ENCODE measurements around the gene C1orf159. TPM values are rescaled to one million over a fixed set of nuclear protein-coding genes. Genes with fewer than 3 reads are reported as not detected.

Gene C1orf159
- total and polyA plus RNA-seq, 9 of the 15 experiments (the other 6 are each of a cell fraction or from before 2014, with no cell fraction given) = 0.28 to 54.9 (median 10.6) TPM

DNA sequence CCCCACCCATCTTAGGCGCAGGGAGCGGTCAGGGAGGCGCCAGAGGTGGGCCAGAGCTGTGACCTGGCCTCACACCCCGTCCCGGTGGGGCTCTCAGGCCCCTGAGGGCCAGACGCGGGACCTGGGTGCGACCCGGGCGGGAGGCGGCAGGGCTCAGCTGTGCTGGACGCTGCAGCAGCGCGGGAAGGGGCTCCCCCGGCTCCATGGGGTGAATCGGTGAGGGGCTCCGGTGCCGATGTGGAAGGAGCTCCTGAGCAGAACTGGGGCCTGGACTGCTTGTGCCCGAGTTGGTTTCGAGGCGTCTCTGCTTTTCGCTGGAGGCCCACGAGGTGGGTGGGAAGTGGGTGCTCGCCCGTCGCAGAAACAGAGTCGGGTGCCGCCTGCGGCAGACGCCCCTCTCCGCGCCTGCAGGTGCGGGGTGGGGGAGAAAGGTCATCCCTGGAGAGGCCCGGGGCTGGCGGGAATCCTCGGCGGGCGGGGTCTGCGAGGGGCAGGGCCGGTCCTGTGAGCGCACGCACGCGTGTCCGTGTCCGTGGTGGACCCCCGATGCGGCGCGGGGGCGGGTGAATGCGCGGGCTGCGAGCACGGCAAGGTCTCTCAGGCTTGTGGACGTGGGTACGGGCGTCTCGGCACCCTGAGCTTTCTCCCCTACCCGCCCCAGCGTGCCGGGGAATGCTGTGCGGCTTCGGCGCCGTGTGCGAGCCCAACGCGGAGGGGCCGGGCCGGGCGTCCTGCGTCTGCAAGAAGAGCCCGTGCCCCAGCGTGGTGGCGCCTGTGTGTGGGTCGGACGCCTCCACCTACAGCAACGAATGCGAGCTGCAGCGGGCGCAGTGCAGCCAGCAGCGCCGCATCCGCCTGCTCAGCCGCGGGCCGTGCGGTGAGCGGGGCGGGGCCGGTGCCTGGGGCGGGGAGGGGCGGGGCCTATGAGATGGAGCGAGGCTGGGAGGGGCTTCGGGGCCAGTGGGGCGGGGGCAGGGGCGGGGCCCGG, 75.6 kb downstream of the C1orf159 start (continued):
- TF ChIP-seq ZBTB17 (CRISPR knock-in tag; IDR thresholded peaks at IDR 0.05) = 0 out of 2 replicates have a peak, but pooled peaks have one; percentile 55
- TF ChIP-seq L3MBTL2 (IDR thresholded peaks at IDR 0.05) = 0 out of 2 replicates have a peak, but pooled peaks have one; percentile 56
- TF ChIP-seq GATAD2A (IDR thresholded peaks at IDR 0.05) = peak; percentile 65; the same call in 1 of the 2 replicates
- TF ChIP-seq PHF20 (IDR thresholded peaks at IDR 0.05; ENCODE audit: partially characterized antibody) = peak; percentile 41
- TF ChIP-seq RHOXF2B (CRISPR knock-in tag; conservative IDR thresholded peaks at IDR 0.05) = 0 out of 2 replicates have a peak, but pooled peaks have one; percentile 47
- TF ChIP-seq ZC3H8 (IDR thresholded peaks at IDR 0.05) = no peak
- TF ChIP-seq, protein P1, sequence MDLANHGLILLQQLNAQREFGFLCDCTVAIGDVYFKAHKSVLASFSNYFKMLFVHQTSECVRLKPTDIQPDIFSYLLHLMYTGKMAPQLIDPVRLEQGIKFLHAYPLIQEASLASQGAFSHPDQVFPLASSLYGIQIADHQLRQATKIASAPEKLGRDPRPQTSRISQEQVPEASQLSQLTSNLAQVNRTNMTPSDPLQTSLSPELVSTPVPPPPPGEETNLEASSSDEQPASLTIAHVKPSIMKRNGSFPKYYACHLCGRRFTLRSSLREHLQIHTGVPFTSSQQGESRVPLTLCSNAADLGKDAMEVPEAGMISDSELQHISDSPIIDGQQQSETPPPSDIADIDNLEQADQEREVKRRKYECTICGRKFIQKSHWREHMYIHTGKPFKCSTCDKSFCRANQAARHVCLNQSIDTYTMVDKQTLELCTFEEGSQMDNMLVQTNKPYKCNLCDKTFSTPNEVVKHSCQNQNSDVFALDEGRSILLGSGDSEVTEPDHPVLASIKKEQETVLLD (IDR thresholded peaks at IDR 0.05) = peak; percentile 35; the same call in 1 of the 2 replicates
- TF ChIP-seq SAFB (IDR thresholded peaks at IDR 0.05; ENCODE audit: borderline replicate concordance, low read depth, low read length) = peak; percentile 97
- peak; percentile 53; the same call in 1 of the 2 replicates for TF ChIP-seq MYNN (IDR thresholded peaks at IDR 0.05)
- TF ChIP-seq MYNN (CRISPR knock-in tag; IDR thresholded peaks at IDR 0.05) = no peak
- 0 out of 3 replicates have a peak, but pooled peaks of 1 of the 2 experiments have one; percentile 37 for TF ChIP-seq CBX3 (IDR thresholded peaks at IDR 0.05; ENCODE audit: borderline replicate concordance in 1 of 2, low read length in 2 of 2)
- TF ChIP-seq JUN (IDR thresholded peaks at IDR 0.05; ENCODE audit: borderline replicate concordance, low read depth, low read length) = peak; percentile 29; the same call in 1 of the 2 replicates
- no peak for TF ChIP-seq JUN (CRISPR knock-in tag; IDR thresholded peaks at IDR 0.05; ENCODE audit: borderline replicate concordance)
- TF ChIP-seq, protein P2, sequence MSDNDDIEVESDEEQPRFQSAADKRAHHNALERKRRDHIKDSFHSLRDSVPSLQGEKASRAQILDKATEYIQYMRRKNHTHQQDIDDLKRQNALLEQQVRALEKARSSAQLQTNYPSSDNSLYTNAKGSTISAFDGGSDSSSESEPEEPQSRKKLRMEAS (CRISPR knock-in tag; IDR thresholded peaks at IDR 0.05) = peak; percentile 80
- TF ChIP-seq, protein P3, sequence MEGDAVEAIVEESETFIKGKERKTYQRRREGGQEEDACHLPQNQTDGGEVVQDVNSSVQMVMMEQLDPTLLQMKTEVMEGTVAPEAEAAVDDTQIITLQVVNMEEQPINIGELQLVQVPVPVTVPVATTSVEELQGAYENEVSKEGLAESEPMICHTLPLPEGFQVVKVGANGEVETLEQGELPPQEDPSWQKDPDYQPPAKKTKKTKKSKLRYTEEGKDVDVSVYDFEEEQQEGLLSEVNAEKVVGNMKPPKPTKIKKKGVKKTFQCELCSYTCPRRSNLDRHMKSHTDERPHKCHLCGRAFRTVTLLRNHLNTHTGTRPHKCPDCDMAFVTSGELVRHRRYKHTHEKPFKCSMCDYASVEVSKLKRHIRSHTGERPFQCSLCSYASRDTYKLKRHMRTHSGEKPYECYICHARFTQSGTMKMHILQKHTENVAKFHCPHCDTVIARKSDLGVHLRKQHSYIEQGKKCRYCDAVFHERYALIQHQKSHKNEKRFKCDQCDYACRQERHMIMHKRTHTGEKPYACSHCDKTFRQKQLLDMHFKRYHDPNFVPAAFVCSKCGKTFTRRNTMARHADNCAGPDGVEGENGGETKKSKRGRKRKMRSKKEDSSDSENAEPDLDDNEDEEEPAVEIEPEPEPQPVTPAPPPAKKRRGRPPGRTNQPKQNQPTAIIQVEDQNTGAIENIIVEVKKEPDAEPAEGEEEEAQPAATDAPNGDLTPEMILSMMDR (IDR thresholded peaks at IDR 0.05 in 2 of 3, conservative IDR thresholded peaks at IDR 0.05 in 1 of 3; ENCODE audit: insufficient read depth in 2 of 3, low read depth in 1 of 3, low read length in 3 of 3) = peak in 2 of 3 experiments; percentile 47 to 80; a peak in 4 of 6 replicates
- peak; percentile 57 for TF ChIP-seq EGR1 (conservative IDR thresholded peaks at IDR 0.05)
